ENCODE results near the gene LPIN1.

LPIN1 gene

DNA sequence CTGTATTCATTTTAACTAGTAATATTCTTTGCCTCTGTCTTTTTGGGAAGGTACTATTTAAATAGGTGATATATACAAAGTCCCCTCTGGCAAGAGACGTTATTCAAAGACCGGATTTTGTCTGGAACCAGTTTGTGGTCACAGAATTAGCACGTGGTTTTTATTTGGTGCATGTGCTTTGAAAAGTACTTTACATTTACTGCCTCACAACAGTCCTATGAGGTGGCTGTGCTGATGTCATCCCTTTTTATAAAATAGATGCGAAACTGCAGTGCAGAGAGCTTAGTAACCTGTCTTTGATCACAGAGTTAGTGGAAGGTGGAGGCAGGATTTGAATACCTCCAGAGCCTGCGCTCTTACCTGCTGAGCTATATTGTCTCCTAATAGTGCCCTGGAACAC, 4.0 kb downstream of the LPIN1 start:
- TF ChIP-seq, protein P1, sequence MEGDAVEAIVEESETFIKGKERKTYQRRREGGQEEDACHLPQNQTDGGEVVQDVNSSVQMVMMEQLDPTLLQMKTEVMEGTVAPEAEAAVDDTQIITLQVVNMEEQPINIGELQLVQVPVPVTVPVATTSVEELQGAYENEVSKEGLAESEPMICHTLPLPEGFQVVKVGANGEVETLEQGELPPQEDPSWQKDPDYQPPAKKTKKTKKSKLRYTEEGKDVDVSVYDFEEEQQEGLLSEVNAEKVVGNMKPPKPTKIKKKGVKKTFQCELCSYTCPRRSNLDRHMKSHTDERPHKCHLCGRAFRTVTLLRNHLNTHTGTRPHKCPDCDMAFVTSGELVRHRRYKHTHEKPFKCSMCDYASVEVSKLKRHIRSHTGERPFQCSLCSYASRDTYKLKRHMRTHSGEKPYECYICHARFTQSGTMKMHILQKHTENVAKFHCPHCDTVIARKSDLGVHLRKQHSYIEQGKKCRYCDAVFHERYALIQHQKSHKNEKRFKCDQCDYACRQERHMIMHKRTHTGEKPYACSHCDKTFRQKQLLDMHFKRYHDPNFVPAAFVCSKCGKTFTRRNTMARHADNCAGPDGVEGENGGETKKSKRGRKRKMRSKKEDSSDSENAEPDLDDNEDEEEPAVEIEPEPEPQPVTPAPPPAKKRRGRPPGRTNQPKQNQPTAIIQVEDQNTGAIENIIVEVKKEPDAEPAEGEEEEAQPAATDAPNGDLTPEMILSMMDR (IDR thresholded peaks at IDR 0.05; ENCODE audit: control extremely low read depth, extremely low read depth, low read depth, missing control alignments): no peak
- ChIA-PET CTCF (interaction anchor here (0.9 to 18.6 kb wide), 8 partner anchors 12 to 877 kb away, joined by 3 to 207 read pairs (median 3); no protein-coding TSS in a partner anchor), POLR2A (interaction anchor here (0.6 kb wide), 1 partner anchor 38 kb away, joined by 3 read pairs; no protein-coding TSS in a partner anchor)
- peak; percentile 53 for DNase-seq (ENCODE audit: extremely low spot score)

DNA sequence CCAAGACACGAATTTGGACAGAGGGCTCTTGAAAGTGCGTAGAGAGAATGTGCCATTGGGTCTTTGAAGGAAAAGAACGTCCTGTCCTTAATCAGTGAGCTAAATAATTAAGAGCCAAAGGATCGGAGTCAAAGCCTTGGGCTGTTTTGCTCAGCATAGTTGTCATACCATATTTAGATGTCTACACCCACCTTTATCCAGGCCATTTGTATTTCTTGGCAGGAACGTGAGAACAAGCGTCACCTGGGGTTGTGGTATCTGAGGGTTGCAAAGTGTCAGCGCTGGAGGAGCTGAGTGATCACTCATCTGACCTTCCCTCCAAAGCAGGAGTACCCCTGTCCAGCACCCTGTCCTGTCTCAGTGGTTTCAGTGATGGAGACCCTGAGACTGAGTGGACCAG, 4.5 kb downstream of the LPIN1 start:
- ChIA-PET POLR2A (interaction anchor here (0.6 kb wide), 1 partner anchor 37 kb away, joined by 3 read pairs; no protein-coding TSS in a partner anchor), CTCF (interaction anchor here (0.8 to 18.6 kb wide), 9 partner anchors 10 to 878 kb away, joined by 3 to 207 read pairs (median 3); no protein-coding TSS in a partner anchor)
- no peak for DNase-seq (ENCODE audit: extremely low spot score)
- TF ChIP-seq, protein P1 (IDR thresholded peaks at IDR 0.05; ENCODE audit: control extremely low read depth, extremely low read depth, low read depth, missing control alignments): no peak

DNA sequence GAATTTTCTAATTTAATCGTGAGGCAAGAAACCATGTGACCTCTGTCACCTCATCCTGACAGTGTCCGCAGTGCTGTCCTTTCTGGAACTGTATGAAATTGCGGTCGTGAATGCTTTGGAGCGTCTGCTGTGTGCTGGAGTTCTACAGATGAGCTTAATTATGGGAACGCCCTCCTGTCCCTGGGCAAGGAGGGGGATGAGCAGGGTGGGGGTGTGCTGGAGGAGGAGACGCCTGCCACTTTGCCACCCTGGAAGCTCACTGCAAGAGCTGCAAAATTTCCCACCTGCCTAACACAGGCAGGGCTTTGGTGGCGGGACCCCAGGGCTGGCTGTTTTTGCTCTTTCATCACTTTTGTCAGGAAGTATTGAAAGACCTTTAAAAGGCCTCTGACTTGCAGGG, 6.5 kb downstream of the LPIN1 start:
- ChIA-PET POLR2A (no interaction called here), CTCF (interaction anchor here (0.6 to 7.1 kb wide), 9 partner anchors 9 to 65 kb away, joined by 3 to 45 read pairs (median 12); partner anchors contain the start of gene LPIN1)
- TF ChIP-seq, protein P1 (IDR thresholded peaks at IDR 0.05; ENCODE audit: control extremely low read depth, extremely low read depth, low read depth, missing control alignments): no peak
- no peak for DNase-seq (ENCODE audit: extremely low spot score)

DNA sequence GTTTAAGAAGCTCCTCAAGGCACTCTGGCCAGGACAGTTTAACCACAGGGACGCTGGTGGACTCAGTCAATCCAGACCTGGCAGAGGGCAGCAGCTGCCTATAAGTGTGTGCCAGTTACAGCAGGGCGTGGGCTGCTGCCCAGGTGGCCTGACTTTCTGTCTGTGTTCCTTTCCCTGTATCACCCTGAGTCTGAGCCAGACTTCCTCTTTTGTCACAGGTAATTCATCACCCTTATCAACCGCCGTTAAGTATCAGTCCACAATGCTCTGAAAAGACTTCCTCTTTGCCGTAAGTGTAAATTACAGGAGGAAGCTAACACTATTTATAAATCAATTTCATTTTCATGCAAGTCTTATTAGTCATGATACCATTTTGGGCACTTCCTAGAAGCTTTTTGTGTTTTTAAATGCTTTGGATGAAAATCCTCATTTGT, 7.0 kb downstream of the LPIN1 start:
- ChIA-PET POLR2A (interaction anchor here (1.3 kb wide), 2 partner anchors 10 kb away, joined by 4 to 6 read pairs; no protein-coding TSS in a partner anchor), CTCF (interaction anchor here (0.6 to 7.1 kb wide), 12 partner anchors 10 to 65 kb away, joined by 3 to 45 read pairs (median 8); partner anchors contain the start of gene LPIN1)
- peak; percentile 77 for DNase-seq (ENCODE audit: extremely low spot score)
- TF ChIP-seq, protein P1 (IDR thresholded peaks at IDR 0.05; ENCODE audit: control extremely low read depth, extremely low read depth, low read depth, missing control alignments): peak; percentile 9

DNA sequence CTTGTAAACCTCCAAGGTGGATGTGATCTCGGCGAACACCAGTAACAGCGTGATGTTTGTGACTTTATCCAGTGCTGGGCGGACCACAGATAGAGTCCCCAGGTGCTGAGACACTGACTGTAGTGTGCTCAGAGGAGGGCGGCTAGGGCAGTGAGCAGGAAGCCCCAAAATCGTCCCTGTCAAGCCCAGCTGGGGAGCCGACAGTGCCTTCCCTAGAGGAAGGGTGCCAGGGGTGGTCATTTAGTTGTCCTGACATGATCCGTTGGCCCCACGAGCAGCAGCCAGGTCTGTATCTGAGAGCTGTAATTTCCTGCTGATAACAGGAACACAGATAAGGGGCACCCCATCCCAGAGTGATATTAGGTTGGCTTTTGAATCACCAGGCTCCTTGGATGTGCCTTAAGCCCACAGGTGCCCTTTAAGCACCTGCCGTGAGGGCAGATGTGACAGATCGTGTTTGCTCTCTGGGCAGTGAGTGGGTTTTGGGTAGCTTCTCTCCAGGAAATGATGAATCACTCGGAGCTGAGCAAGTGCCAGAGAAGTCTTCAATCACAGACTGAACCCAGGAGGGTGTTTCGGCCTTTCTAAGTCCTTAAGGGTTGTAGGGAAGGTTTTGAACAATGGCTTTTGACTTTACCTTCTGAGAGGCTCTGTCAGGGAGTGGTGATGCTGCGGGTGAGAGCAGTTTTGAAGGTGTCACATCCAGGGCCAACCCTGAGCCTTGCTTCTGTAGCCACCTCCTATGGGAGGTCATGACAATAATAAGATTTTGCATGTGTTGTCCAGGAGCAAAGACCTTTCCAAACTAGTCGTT, 7.7 kb downstream of the LPIN1 start:
- TF ChIP-seq, protein P1 (IDR thresholded peaks at IDR 0.05; ENCODE audit: control extremely low read depth, extremely low read depth, low read depth, missing control alignments): no peak
- peak; percentile 39 for DNase-seq (ENCODE audit: extremely low spot score)
- ChIA-PET POLR2A (interaction anchor here (1.3 kb wide), 2 partner anchors 9 to 10 kb away, joined by 4 to 6 read pairs; no protein-coding TSS in a partner anchor), CTCF (interaction anchor here (0.9 to 7.1 kb wide), 11 partner anchors 11 to 66 kb away, joined by 3 to 45 read pairs (median 7); partner anchors contain the start of gene LPIN1)

DNA sequence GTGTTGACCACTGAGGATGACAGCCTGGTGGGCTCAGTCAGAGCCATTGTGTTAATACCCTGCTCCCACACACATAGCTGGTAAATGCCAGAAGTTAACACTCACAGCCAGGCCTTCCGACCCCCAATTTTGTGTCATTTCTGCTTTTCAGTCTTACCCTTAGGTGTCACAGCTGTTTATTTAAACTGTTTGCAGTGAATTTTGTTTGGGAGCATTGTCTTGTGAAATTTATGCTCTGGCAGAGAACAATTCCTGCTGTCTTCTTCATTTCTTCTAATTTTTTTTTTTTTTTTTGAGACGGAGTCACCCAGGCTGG, 8.2 kb downstream of the LPIN1 start:
- ChIA-PET POLR2A (interaction anchor here (1.3 kb wide), 1 partner anchor 11 kb away, joined by 4 read pairs; no protein-coding TSS in a partner anchor), CTCF (interaction anchor here (1.0 to 7.1 kb wide), 8 partner anchors 11 to 67 kb away, joined by 3 to 45 read pairs (median 10); partner anchors contain the start of gene LPIN1)
- TF ChIP-seq, protein P1 (IDR thresholded peaks at IDR 0.05; ENCODE audit: control extremely low read depth, extremely low read depth, low read depth, missing control alignments): no peak
- no peak for DNase-seq (ENCODE audit: extremely low spot score)
